MM.1S (cell line): ENCODE data around the gene TMC2.

Source experiments
- DNase-seq: peaks from one replicate; pipeline ENCODE4 v3.0.0-alpha.2; 2015
- H2AFZ ChIP-seq: fragments of 300-600 bp; sonication (generic); 2 replicates; pipeline ENCODE4 v1.6.0; 2016; ENCODE audit warnings: antibody characterized with exemption, low read length
- H3F3A ChIP-seq: fragments of 300-600 bp; sonication (generic); 2 replicates; pipeline ENCODE4 v1.6.1; 2016; ENCODE audit warnings: mild to moderate bottlenecking, antibody characterized with exemption, low read length, moderate library complexity, mixed read lengths; ENCODE audit not compliant: insufficient read depth
- H3K27ac ChIP-seq: fragments of 300-600 bp; sonication (generic); 2 replicates; pipeline ENCODE4 v1.5.1; 2016; ENCODE audit warnings: mild to moderate bottlenecking, low read length
- H3K27me3 ChIP-seq: fragments of 300-600 bp; sonication (generic); replicated peaks from 2 replicates; pipeline ENCODE4 v1.6.0; 2016; ENCODE audit warnings: low read length; ENCODE audit not compliant: insufficient read depth
- H3K36me3 ChIP-seq: fragments of 300-600 bp; sonication (generic); replicated peaks from 2 replicates; pipeline ENCODE4 v1.6.1; 2016; ENCODE audit warnings: mild to moderate bottlenecking, low read length, mixed read lengths; ENCODE audit not compliant: insufficient read depth
- H3K4me1 ChIP-seq: fragments of 300-600 bp; sonication (generic); 2 replicates; pipeline ENCODE4 v1.6.1; 2016; ENCODE audit warnings: low read length, mixed read lengths
- H3K4me2 ChIP-seq: fragments of 300-600 bp; sonication (generic); 2 replicates; pipeline ENCODE4 v1.6.0; 2016; ENCODE audit warnings: low read depth, low read length
- H3K4me3 ChIP-seq: fragments of 300-600 bp; sonication (generic); 2 replicates; pipeline ENCODE4 v1.5.1; 2016; ENCODE audit warnings: low read length, mixed read lengths
- H3K79me2 ChIP-seq: fragments of 300-600 bp; sonication (generic); 2 replicates; pipeline ENCODE4 v1.6.1; 2016; ENCODE audit warnings: mixed run types, low read length, mixed read lengths
- H3K9ac ChIP-seq: fragments of 300-600 bp; sonication (generic); 2 replicates; pipeline ENCODE4 v1.6.1; 2016; ENCODE audit warnings: low read length, mixed read lengths
- H3K9me2 ChIP-seq: fragments of 300-600 bp; sonication (generic); replicated peaks from 2 replicates; pipeline ENCODE4 v1.6.1; 2016; ENCODE audit warnings: mild to moderate bottlenecking, low read length, mixed read lengths; ENCODE audit not compliant: insufficient read depth
- H3K9me3 ChIP-seq: fragments of 300-600 bp; sonication (generic); replicated peaks from 2 replicates; pipeline ENCODE4 v1.6.1; 2016; ENCODE audit warnings: mild to moderate bottlenecking, low read length, mixed read lengths; ENCODE audit not compliant: insufficient read depth
- H4K20me1 ChIP-seq: fragments of 300-600 bp; sonication (generic); 2 replicates; pipeline ENCODE4 v1.6.1; 2016; ENCODE audit warnings: mild to moderate bottlenecking, low read length, moderate library complexity, mixed read lengths; ENCODE audit not compliant: insufficient read depth
- CTCF ChIP-seq: fragments of 300-600 bp; sonication (generic); IDR thresholded peaks from 2 replicates; pipeline ENCODE4 v1.5.1; 2016; ENCODE audit warnings: antibody characterized with exemption, low read length, mixed read lengths
- EZH2 ChIP-seq: fragments of 300-600 bp; sonication (generic); optimal IDR thresholded peaks from 2 replicates; pipeline ENCODE3; 2017; ENCODE audit warnings: low read depth, mild to moderate bottlenecking, antibody characterized with exemption, low read length, mixed read lengths
- EZH2phosphoT487 ChIP-seq: fragments of 300-600 bp; sonication (generic); IDR thresholded peaks from 2 replicates; pipeline ENCODE4 v1.6.1; 2018; ENCODE audit warnings: antibody characterized with exemption, low read length

TMC2 gene

GRCh38 chr20:2507875-2508630 is 28.3 kb upstream of the TMC2 start:
- no peak for DNase-seq
- Histone ChIP-seq H2AFZ (peak overlapping the region; percentile 99), H3K36me3 (no peaks in the 10 kb centered on the region), H4K20me1 (no peaks in the 10 kb centered on the region), H3K9me2 (no peaks in the 10 kb centered on the region), H3F3A (no peaks in the 10 kb centered on the region), H3K4me1 (no peaks in the 10 kb centered on the region), H3K9me3 (no peaks in the 10 kb centered on the region), H3K4me3 (peak overlapping the region; percentile 87), H3K79me2 (peaks cover 13% of the 10 kb centered on the region), H3K27ac (no peak overlapping the region), H3K9ac (peak overlapping the region; percentile 72), H3K4me2 (peak overlapping the region; percentile 87), H3K27me3 (no peaks in the 10 kb centered on the region)
- no peak for TF ChIP-seq CTCF

GRCh38 chr20:2508631-2509467 is 27.5 kb upstream of the TMC2 start, which contains the start of gene ZNF343:
Gene ZNF343, minus strand, starts transcription at chr20:2508915. Its CDS starts 15,020 bp downstream, at chr20:2493895.
- H3K27me3 ChIP-seq: no peaks in the 10 kb centered on the region
- peak; percentile 88 for DNase-seq
- no peaks in the 10 kb centered on the region for H3K36me3 ChIP-seq

GRCh38 chr20:2509468-2509781 is 26.9 kb upstream of the TMC2 start:
- Histone ChIP-seq H3K9me3 (no peaks in the 10 kb centered on the region), H3K9me2 (no peaks in the 10 kb centered on the region), H3K4me3 (peak overlapping the region; percentile 87), H3K9ac (peak overlapping the region; percentile 72; the same call in 1 of the 2 replicates), H3K4me1 (no peaks in the 10 kb centered on the region), H3K27me3 (no peaks in the 10 kb centered on the region), H3F3A (no peaks in the 10 kb centered on the region), H4K20me1 (no peaks in the 10 kb centered on the region), H3K36me3 (no peaks in the 10 kb centered on the region), H2AFZ (peak overlapping the region; percentile 99), H3K4me2 (peak overlapping the region; percentile 87), H3K79me2 (peaks cover 13% of the 10 kb centered on the region), H3K27ac (no peak overlapping the region)
- TF ChIP-seq EZH2phosphoT487 (no peak), EZH2 (no peak), CTCF (no peak)
- DNase-seq: no peak

More at GRCh38 chr20:2508631-2509467, 27.5 kb upstream of the TMC2 start, which contains the start of gene ZNF343:
- peak within 1 kb of the TSS; percentile 45; the same call in 1 of the 2 replicates for H3K27ac ChIP-seq
- H3K4me3 ChIP-seq: peak within 1 kb of the TSS; percentile 87
- H3K79me2 ChIP-seq: peaks cover 13% of the 10 kb centered on the region
- peak within 1 kb of the TSS; percentile 87 for H3K4me2 ChIP-seq
- 0 out of 2 replicates have a peak, but pooled peaks have one; percentile 4 for TF ChIP-seq CTCF
- no peak for TF ChIP-seq EZH2phosphoT487
- no peak for TF ChIP-seq EZH2
- H3K9me3 ChIP-seq: no peaks in the 10 kb centered on the region
- H3F3A ChIP-seq: no peaks in the 10 kb centered on the region
- no peaks in the 10 kb centered on the region for H3K9me2 ChIP-seq
- H2AFZ ChIP-seq: peak within 1 kb of the TSS; percentile 99
- no peaks in the 10 kb centered on the region for H3K4me1 ChIP-seq
- no peaks in the 10 kb centered on the region for H4K20me1 ChIP-seq
- H3K9ac ChIP-seq: peak within 1 kb of the TSS; percentile 72
